ENCODE results near the gene FOXI3. TPM values are rescaled to one million over a fixed set of nuclear protein-coding genes. Genes with fewer than 3 reads are reported as not detected.

The FOXI3 gene
- total and polyA plus RNA-seq, 2 donors (not counting 3 experiments of a cell fraction or from before 2014, with no cell fraction given), result not detected

DNA sequence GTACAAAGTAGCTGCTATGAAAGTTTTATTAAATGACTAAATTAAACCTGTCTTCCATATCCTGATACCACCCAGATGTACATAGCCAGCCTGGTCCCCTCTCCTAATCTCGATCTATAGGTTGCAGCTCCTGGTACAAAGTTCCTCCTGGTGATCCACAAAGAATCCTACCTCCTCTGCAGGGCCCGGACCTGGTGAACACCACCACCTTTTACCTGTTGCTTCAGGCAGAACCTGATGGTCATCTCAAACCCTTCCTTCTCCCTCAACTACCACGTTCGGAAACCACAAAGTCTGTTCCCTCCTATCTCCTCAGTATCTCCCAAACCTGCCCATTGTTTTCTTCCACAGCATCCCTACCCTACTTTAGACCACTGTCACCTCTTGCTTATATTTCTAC is 15.5 kb downstream of the FOXI3 start:
- dilution Hi-C loops (cut with MboI; ENCODE audit: extremely low pct_ligation_motif_present, low sequenced_read_pairs) (no loop called here), intact Hi-C loops (cut with micrococcal nuclease) (no loop called here)
- Histone ChIP-seq H3K9ac (replicated peaks; ENCODE audit: extremely low read depth, insufficient read depth, low read length) (no peak overlapping the region), H2AFZ (ENCODE audit: low read depth, low read length) (no peak overlapping the region), H3K27ac (ENCODE audit: insufficient read depth, low read depth, low read length) (no peak overlapping the region), H3K9me3 (replicated peaks; ENCODE audit: control insufficient read depth, insufficient read depth, low read length) (no peaks in the 10 kb centered on the region), H3K79me2 (ENCODE audit: control insufficient read depth, insufficient read depth, low read length) (no peaks in the 10 kb centered on the region), H3K4me3 (replicated peaks in 1 of 3; ENCODE audit: insufficient read depth in 1 of 3, low read depth in 1 of 3, low read length in 3 of 3) (no peak overlapping the region), H3K36me3 (ENCODE audit: control insufficient read depth in 2 of 2, extremely low read depth in 1 of 2, insufficient read depth in 2 of 2, low read length in 2 of 2) (no peaks in the 10 kb centered on the region), H4K20me1 (replicated peaks; ENCODE audit: control insufficient read depth, extremely low read depth, insufficient read depth, low read length) (no peaks in the 10 kb centered on the region), H3K27me3 (ENCODE audit: control insufficient read depth in 2 of 2, insufficient read depth in 2 of 2, low read length in 2 of 2) (no peaks in the 10 kb centered on the region), H3K9me1 (replicated peaks; ENCODE audit: control insufficient read depth, extremely low read depth, insufficient read depth, low read length) (no peaks in the 10 kb centered on the region), H3K4me1 (ENCODE audit: control insufficient read depth, extremely low read depth, insufficient read depth, low read length) (no peaks in the 10 kb centered on the region), H3K4me2 (ENCODE audit: insufficient read depth, low read length) (no peak overlapping the region)
- POLR2A ChIA-PET, result no interaction called here
- BruUV-seq (replicated peaks), result no TSS peak
- DNase-seq (ENCODE audit: low read depth, low spot score) (no peak), FAIRE-seq (no peak)
- TF ChIP-seq POLR2AphosphoS5 (IDR thresholded peaks at IDR 0.05; ENCODE audit: insufficient read depth, low read depth, low read length), result no peak
- no peak for TF ChIP-seq MYC (IDR thresholded peaks at IDR 0.05; ENCODE audit: low read depth, low read length)
- no peak for TF ChIP-seq FOS (IDR thresholded peaks at IDR 0.05; ENCODE audit: borderline replicate concordance, insufficient read depth, low read length)
- TF ChIP-seq JUN (IDR thresholded peaks at IDR 0.05; ENCODE audit: borderline replicate concordance, insufficient read depth, insufficient read length, low read depth), result no peak
- no peak for TF ChIP-seq GATA2 (IDR thresholded peaks at IDR 0.05; ENCODE audit: insufficient read depth, insufficient read length, low read depth, low read length)
- TF ChIP-seq POLR2A (IDR thresholded peaks at IDR 0.05; ENCODE audit: low read depth, low read length), result no peak
- TF ChIP-seq EZH2 (IDR thresholded peaks at IDR 0.05; ENCODE audit: borderline replicate concordance, low read depth, low read length, severe bottlenecking), result no peak
- TF ChIP-seq, protein P1, sequence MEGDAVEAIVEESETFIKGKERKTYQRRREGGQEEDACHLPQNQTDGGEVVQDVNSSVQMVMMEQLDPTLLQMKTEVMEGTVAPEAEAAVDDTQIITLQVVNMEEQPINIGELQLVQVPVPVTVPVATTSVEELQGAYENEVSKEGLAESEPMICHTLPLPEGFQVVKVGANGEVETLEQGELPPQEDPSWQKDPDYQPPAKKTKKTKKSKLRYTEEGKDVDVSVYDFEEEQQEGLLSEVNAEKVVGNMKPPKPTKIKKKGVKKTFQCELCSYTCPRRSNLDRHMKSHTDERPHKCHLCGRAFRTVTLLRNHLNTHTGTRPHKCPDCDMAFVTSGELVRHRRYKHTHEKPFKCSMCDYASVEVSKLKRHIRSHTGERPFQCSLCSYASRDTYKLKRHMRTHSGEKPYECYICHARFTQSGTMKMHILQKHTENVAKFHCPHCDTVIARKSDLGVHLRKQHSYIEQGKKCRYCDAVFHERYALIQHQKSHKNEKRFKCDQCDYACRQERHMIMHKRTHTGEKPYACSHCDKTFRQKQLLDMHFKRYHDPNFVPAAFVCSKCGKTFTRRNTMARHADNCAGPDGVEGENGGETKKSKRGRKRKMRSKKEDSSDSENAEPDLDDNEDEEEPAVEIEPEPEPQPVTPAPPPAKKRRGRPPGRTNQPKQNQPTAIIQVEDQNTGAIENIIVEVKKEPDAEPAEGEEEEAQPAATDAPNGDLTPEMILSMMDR (IDR thresholded peaks at IDR 0.05; ENCODE audit: extremely low read depth in 1 of 2, insufficient read depth in 1 of 2, low read depth in 1 of 2, low read length in 2 of 2), result no peak
- TF ChIP-seq, protein P2, sequence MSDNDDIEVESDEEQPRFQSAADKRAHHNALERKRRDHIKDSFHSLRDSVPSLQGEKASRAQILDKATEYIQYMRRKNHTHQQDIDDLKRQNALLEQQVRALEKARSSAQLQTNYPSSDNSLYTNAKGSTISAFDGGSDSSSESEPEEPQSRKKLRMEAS (IDR thresholded peaks at IDR 0.05; ENCODE audit: insufficient read depth, insufficient read length), result no peak
- CTCF ChIA-PET, result no interaction called here

All from endothelial cell of umbilical vein (primary cell).